Nephron (organoid): ENCODE results near the gene PHGDH.

Source experiments
- H3K27ac Mint-ChIP-seq, 3 experiments: 2 replicates each; pipeline ENCODE4 v1.8.0; 2020; ENCODE audit warnings: mixed read lengths in 3 of 3, mild to moderate bottlenecking in 2 of 3, moderate library complexity in 1 of 3
- H3K27me3 Mint-ChIP-seq: 2 replicates; pipeline ENCODE4 v1.8.0; 2021; ENCODE audit warnings: low read depth, mild to moderate bottlenecking, moderate library complexity, mixed read lengths
- H3K36me3 Mint-ChIP-seq: 2 replicates; pipeline ENCODE4 v1.8.0; 2020; ENCODE audit warnings: low read depth, mixed read lengths
- H3K4me1 Mint-ChIP-seq: 2 replicates; pipeline ENCODE4 v1.8.0; 2020; ENCODE audit warnings: mixed read lengths
- H3K4me3 Mint-ChIP-seq, 3 experiments: 2 replicates each; pipeline ENCODE4 v1.8.0; 2020; ENCODE audit warnings: mild to moderate bottlenecking in 3 of 3, mixed read lengths in 3 of 3, moderate library complexity in 2 of 3
- H3K9me3 Mint-ChIP-seq: 2 replicates; pipeline ENCODE4 v1.8.0; 2020; ENCODE audit warnings: mixed read lengths
- TF ChIP-seq, protein P1 (sequence below), 3 experiments: fragments of 200-600 bp; sonication (generic); IDR thresholded peaks; one replicate each; pipeline ENCODE4 v1.5.0; 2021; ENCODE audit warnings: antibody characterized with exemption in 3 of 3; ENCODE audit not compliant: unreplicated experiment in 3 of 3

The PHGDH gene

GRCh38 chr1:119771016-119771415 is 59.3 kb downstream of the PHGDH start:
- Mint-ChIP-seq H3K9me3 (no peaks in the 10 kb centered on the region), H3K27ac (no peak overlapping the region), H3K4me3 (no peak overlapping the region), H3K4me1 (peaks cover 51% of the 10 kb centered on the region), H3K27me3 (peaks cover 5% of the 10 kb centered on the region), H3K36me3 (no peaks in the 10 kb centered on the region)
- TF ChIP-seq, protein P1, sequence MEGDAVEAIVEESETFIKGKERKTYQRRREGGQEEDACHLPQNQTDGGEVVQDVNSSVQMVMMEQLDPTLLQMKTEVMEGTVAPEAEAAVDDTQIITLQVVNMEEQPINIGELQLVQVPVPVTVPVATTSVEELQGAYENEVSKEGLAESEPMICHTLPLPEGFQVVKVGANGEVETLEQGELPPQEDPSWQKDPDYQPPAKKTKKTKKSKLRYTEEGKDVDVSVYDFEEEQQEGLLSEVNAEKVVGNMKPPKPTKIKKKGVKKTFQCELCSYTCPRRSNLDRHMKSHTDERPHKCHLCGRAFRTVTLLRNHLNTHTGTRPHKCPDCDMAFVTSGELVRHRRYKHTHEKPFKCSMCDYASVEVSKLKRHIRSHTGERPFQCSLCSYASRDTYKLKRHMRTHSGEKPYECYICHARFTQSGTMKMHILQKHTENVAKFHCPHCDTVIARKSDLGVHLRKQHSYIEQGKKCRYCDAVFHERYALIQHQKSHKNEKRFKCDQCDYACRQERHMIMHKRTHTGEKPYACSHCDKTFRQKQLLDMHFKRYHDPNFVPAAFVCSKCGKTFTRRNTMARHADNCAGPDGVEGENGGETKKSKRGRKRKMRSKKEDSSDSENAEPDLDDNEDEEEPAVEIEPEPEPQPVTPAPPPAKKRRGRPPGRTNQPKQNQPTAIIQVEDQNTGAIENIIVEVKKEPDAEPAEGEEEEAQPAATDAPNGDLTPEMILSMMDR (IDR thresholded peaks at IDR 0.05; ENCODE audit: unreplicated experiment in 3 of 3) = peak in 2 of 3 experiments; percentile 29 to 30

DNA sequence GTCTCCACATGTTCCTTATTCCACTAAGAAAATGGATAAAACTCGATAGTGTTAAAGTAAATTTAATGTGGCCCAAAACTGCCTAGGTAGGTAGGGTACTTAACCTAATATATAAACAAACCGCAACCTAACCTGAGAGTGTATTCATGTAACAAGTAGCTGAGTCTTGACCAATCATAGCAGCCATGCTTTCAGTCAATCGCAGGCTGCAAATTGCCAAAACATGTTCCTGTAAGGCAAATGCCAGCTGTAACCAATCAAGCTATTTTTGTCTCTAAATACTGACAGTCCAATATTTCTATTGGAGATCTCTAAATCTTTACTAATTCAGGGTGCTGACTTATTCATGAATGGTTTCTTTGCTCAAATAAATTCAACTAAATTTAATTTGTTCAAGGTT is 60.0 kb downstream of the PHGDH start:
- no peaks in the 10 kb centered on the region for H3K36me3 Mint-ChIP-seq
- no peak overlapping the region for H3K4me3 Mint-ChIP-seq
- H3K9me3 Mint-ChIP-seq = no peaks in the 10 kb centered on the region
- H3K27ac Mint-ChIP-seq = no peak overlapping the region
- peaks cover 5% of the 10 kb centered on the region for H3K27me3 Mint-ChIP-seq
- H3K4me1 Mint-ChIP-seq = peaks cover 43% of the 10 kb centered on the region
- TF ChIP-seq, protein P1 (IDR thresholded peaks at IDR 0.05; ENCODE audit: unreplicated experiment in 3 of 3) = no peak

DNA sequence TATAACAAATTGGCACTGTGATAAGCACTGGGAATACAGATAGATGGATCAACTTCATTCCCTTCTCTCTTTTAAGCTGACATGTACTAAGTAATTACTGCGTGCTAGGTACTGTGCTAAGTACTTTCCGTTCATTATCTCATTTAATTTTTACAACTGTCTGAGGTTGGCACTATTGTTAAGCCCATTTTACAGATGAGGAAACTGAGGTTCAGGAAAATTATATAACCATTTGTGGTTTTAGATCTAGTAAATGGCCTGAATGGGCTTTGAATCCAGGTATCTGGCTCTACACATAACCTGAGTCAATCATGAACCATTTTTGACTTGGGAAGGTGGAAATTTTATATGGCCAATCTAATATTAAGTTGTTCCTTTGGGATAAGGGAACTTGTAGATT is 60.6 kb downstream of the PHGDH start:
- Mint-ChIP-seq H3K27me3 (peaks cover 2% of the 10 kb centered on the region), H3K4me3 (no peak overlapping the region), H3K36me3 (no peaks in the 10 kb centered on the region), H3K9me3 (no peaks in the 10 kb centered on the region), H3K4me1 (peaks cover 38% of the 10 kb centered on the region), H3K27ac (peak overlapping the region in 1 of 3 experiments; percentile 16)
- TF ChIP-seq, protein P1 (IDR thresholded peaks at IDR 0.05; ENCODE audit: unreplicated experiment in 3 of 3) = no peak

GRCh38 chr1:119773711-119774241 is 62.0 kb downstream of the PHGDH start:
- H3K27me3 Mint-ChIP-seq = no peaks in the 10 kb centered on the region
- H3K9me3 Mint-ChIP-seq = no peaks in the 10 kb centered on the region
- H3K4me3 Mint-ChIP-seq = peak overlapping the region in 2 of 3 experiments; percentile 1 to 5
- peak overlapping the region; percentile 77 to 92 (median 79) for H3K27ac Mint-ChIP-seq
- TF ChIP-seq, protein P1 (IDR thresholded peaks at IDR 0.05; ENCODE audit: unreplicated experiment in 3 of 3) = no peak
- H3K36me3 Mint-ChIP-seq = no peaks in the 10 kb centered on the region
- H3K4me1 Mint-ChIP-seq = peaks cover 27% of the 10 kb centered on the region

- peaks cover 33% of the 10 kb centered on the region for H3K4me1 Mint-ChIP-seq
- peak overlapping the region in 1 of 3 experiments; percentile 24 for H3K4me3 Mint-ChIP-seq
- H3K27ac Mint-ChIP-seq = peak overlapping the region; percentile 77 to 97 (median 92)
- no peaks in the 10 kb centered on the region for H3K9me3 Mint-ChIP-seq
- no peaks in the 10 kb centered on the region for H3K27me3 Mint-ChIP-seq
- no peaks in the 10 kb centered on the region for H3K36me3 Mint-ChIP-seq
- TF ChIP-seq, protein P1 (IDR thresholded peaks at IDR 0.05; ENCODE audit: unreplicated experiment in 3 of 3) = no peak
Measured at GRCh38 chr1:119774746-119775490, 63.2 kb downstream of the PHGDH start.

DNA sequence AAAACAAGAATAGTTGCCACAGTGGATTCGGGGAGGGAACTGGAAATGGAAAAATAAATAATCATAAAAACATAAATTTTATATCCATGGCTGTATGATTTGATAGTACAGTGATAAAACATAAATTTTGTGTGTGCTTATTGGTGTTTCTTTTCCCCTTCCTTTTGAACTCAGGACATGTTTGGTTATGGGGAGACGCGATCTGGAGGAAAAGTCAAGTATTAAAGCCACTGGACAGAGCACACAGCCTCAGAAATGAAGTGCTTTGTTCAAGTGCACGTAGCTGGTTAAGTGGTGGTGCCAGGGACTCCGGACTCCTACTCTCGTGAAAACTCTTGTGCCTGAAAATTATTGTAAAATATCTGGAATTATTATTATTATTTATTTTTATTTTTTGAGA is 66.6 kb downstream of the PHGDH start:
- Mint-ChIP-seq H3K27ac (peak overlapping the region; percentile 59 to 98 (median 60)), H3K36me3 (no peaks in the 10 kb centered on the region), H3K27me3 (no peaks in the 10 kb centered on the region), H3K9me3 (no peaks in the 10 kb centered on the region), H3K4me1 (peaks cover 65% of the 10 kb centered on the region), H3K4me3 (no peak overlapping the region)
- TF ChIP-seq, protein P1 (IDR thresholded peaks at IDR 0.05; ENCODE audit: unreplicated experiment in 3 of 3) = no peak
